ENCODE measurements around the gene PPM1B.

The PPM1B gene

DNA sequence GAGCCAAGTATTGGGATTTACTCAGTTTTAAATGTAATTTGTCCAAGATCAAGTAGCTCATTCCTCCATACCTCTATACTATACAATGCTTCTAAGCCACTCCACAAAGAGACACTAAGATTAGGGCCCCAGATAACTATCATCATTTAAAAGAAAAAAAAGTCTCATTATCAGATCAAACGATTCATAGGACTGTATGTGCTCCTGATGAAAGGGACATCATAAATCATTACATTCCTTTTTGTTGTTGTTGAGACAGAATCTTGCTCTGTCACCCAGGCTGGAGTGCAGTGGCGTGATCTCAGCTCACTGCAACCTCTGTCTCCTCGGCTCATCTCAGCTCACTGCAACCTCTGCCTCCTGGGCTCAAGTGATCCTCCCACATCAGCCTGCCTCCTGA, 104.4 kb downstream of the PPM1B start:
- H3K27me3 ChIP-seq (ENCODE audit: control insufficient read depth, insufficient read depth, low read length), result no peaks in the 10 kb centered on the region
- H3K9ac ChIP-seq, result no peak overlapping the region
- no peaks in the 10 kb centered on the region for H3K9me3 ChIP-seq (ENCODE audit: control insufficient read depth, low read length)
- H3K4me3 ChIP-seq (ENCODE audit: low read depth, low read length), result no peak overlapping the region
- no peaks in the 10 kb centered on the region for H3K36me3 ChIP-seq (ENCODE audit: control insufficient read depth, insufficient read depth, low read length)
- no peaks in the 10 kb centered on the region for H3K79me2 ChIP-seq
- no peak overlapping the region for H3K4me2 ChIP-seq (ENCODE audit: low read length)
- H3K27ac ChIP-seq, result no peak overlapping the region
- no peaks in the 10 kb centered on the region for H3K4me1 ChIP-seq
- TF ChIP-seq, protein P1, sequence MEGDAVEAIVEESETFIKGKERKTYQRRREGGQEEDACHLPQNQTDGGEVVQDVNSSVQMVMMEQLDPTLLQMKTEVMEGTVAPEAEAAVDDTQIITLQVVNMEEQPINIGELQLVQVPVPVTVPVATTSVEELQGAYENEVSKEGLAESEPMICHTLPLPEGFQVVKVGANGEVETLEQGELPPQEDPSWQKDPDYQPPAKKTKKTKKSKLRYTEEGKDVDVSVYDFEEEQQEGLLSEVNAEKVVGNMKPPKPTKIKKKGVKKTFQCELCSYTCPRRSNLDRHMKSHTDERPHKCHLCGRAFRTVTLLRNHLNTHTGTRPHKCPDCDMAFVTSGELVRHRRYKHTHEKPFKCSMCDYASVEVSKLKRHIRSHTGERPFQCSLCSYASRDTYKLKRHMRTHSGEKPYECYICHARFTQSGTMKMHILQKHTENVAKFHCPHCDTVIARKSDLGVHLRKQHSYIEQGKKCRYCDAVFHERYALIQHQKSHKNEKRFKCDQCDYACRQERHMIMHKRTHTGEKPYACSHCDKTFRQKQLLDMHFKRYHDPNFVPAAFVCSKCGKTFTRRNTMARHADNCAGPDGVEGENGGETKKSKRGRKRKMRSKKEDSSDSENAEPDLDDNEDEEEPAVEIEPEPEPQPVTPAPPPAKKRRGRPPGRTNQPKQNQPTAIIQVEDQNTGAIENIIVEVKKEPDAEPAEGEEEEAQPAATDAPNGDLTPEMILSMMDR (IDR thresholded peaks at IDR 0.05), result no peak
- no peak overlapping the region for H2AFZ ChIP-seq

DNA sequence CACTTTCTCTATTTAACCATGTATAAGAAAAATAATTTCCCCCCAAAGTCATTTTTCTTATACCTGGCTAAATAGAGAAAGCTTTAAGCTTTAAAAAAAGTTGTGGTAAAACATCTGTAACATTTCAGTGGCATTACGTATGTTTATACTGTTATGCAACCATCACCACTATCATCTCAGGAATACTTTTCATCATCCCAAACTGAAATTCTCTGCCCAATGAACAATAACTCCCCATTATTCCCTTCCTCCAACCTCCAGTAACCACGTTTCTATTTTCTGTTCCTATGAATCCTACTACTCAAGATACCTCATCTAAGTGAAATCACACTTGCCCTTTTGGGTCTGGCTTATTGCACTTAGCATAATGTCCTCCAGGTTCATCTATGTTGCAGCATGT, 104.9 kb downstream of the PPM1B start:
- no peaks in the 10 kb centered on the region for H3K36me3 ChIP-seq (ENCODE audit: control insufficient read depth, insufficient read depth, low read length)
- H3K4me2 ChIP-seq (ENCODE audit: low read length), result no peak overlapping the region
- no peak overlapping the region for H3K9ac ChIP-seq
- no peaks in the 10 kb centered on the region for H3K27me3 ChIP-seq (ENCODE audit: control insufficient read depth, insufficient read depth, low read length)
- no peaks in the 10 kb centered on the region for H3K79me2 ChIP-seq
- no peaks in the 10 kb centered on the region for H3K4me1 ChIP-seq
- TF ChIP-seq, protein P1 (IDR thresholded peaks at IDR 0.05), result no peak
- H3K4me3 ChIP-seq (ENCODE audit: low read depth, low read length), result no peak overlapping the region
- no peak overlapping the region for H3K27ac ChIP-seq
- H2AFZ ChIP-seq, result no peak overlapping the region
- H3K9me3 ChIP-seq (ENCODE audit: control insufficient read depth, low read length), result no peaks in the 10 kb centered on the region

GRCh38 chr2:44275927-44276303, 107.2 kb downstream of the PPM1B start:
- H3K36me3 ChIP-seq (ENCODE audit: control insufficient read depth, insufficient read depth, low read length), result no peaks in the 10 kb centered on the region
- no peak overlapping the region for H3K4me3 ChIP-seq (ENCODE audit: low read depth, low read length)
- H3K4me1 ChIP-seq, result no peaks in the 10 kb centered on the region
- peak overlapping the region; percentile 6 for H2AFZ ChIP-seq
- H3K79me2 ChIP-seq, result no peaks in the 10 kb centered on the region
- TF ChIP-seq, protein P1 (IDR thresholded peaks at IDR 0.05), result no peak
- no peaks in the 10 kb centered on the region for H3K27me3 ChIP-seq (ENCODE audit: control insufficient read depth, insufficient read depth, low read length)
- H3K27ac ChIP-seq, result no peak overlapping the region
- H3K9ac ChIP-seq, result no peak overlapping the region
- H3K4me2 ChIP-seq (ENCODE audit: low read length), result no peak overlapping the region
- H3K9me3 ChIP-seq (ENCODE audit: control insufficient read depth, low read length), result no peaks in the 10 kb centered on the region

- no peak overlapping the region for H3K4me3 ChIP-seq (ENCODE audit: low read depth, low read length)
Measured at GRCh38 chr2:44277541-44277940, 108.9 kb downstream of the PPM1B start.

GRCh38 chr2:44280869-44281268, 112.2 kb downstream of the PPM1B start:
- Histone ChIP-seq H3K36me3 (ENCODE audit: control insufficient read depth, insufficient read depth, low read length) (no peaks in the 10 kb centered on the region), H3K4me1 (no peaks in the 10 kb centered on the region), H3K4me2 (ENCODE audit: low read length) (no peak overlapping the region), H3K4me3 (ENCODE audit: low read depth, low read length) (no peak overlapping the region), H3K27ac (no peak overlapping the region), H3K79me2 (no peaks in the 10 kb centered on the region), H3K9me3 (ENCODE audit: control insufficient read depth, low read length) (no peaks in the 10 kb centered on the region), H3K9ac (no peak overlapping the region), H3K27me3 (ENCODE audit: control insufficient read depth, insufficient read depth, low read length) (no peaks in the 10 kb centered on the region), H2AFZ (no peak overlapping the region)
- TF ChIP-seq, protein P1 (IDR thresholded peaks at IDR 0.05), result no peak

More at GRCh38 chr2:44277541-44277940, 108.9 kb downstream of the PPM1B start:
- Histone ChIP-seq H2AFZ (no peak overlapping the region), H3K4me1 (no peaks in the 10 kb centered on the region), H3K27ac (no peak overlapping the region), H3K9me3 (ENCODE audit: control insufficient read depth, low read length) (no peaks in the 10 kb centered on the region), H3K79me2 (no peaks in the 10 kb centered on the region), H3K36me3 (ENCODE audit: control insufficient read depth, insufficient read depth, low read length) (no peaks in the 10 kb centered on the region), H3K4me2 (ENCODE audit: low read length) (no peak overlapping the region), H3K9ac (no peak overlapping the region), H3K27me3 (ENCODE audit: control insufficient read depth, insufficient read depth, low read length) (no peaks in the 10 kb centered on the region)
- TF ChIP-seq, protein P1 (IDR thresholded peaks at IDR 0.05), result no peak

Data from parathyroid adenoma (tissue), 2 donors.